MM.1S (cell line): ENCODE results near the gene NDUFAF5.

Source experiments
- DNase-seq: peaks from one replicate; pipeline ENCODE4 v3.0.0-alpha.2; 2015
- H2AFZ ChIP-seq: fragments of 300-600 bp; sonication (generic); 2 replicates; pipeline ENCODE4 v1.6.0; 2016; ENCODE audit warnings: antibody characterized with exemption, low read length
- H3F3A ChIP-seq: fragments of 300-600 bp; sonication (generic); 2 replicates; pipeline ENCODE4 v1.6.1; 2016; ENCODE audit warnings: mild to moderate bottlenecking, antibody characterized with exemption, low read length, moderate library complexity, mixed read lengths; ENCODE audit not compliant: insufficient read depth
- H3K27ac ChIP-seq: fragments of 300-600 bp; sonication (generic); 2 replicates; pipeline ENCODE4 v1.5.1; 2016; ENCODE audit warnings: mild to moderate bottlenecking, low read length
- H3K27me3 ChIP-seq: fragments of 300-600 bp; sonication (generic); replicated peaks from 2 replicates; pipeline ENCODE4 v1.6.0; 2016; ENCODE audit warnings: low read length; ENCODE audit not compliant: insufficient read depth
- H3K36me3 ChIP-seq: fragments of 300-600 bp; sonication (generic); replicated peaks from 2 replicates; pipeline ENCODE4 v1.6.1; 2016; ENCODE audit warnings: mild to moderate bottlenecking, low read length, mixed read lengths; ENCODE audit not compliant: insufficient read depth
- H3K4me1 ChIP-seq: fragments of 300-600 bp; sonication (generic); 2 replicates; pipeline ENCODE4 v1.6.1; 2016; ENCODE audit warnings: low read length, mixed read lengths
- H3K4me2 ChIP-seq: fragments of 300-600 bp; sonication (generic); 2 replicates; pipeline ENCODE4 v1.6.0; 2016; ENCODE audit warnings: low read depth, low read length
- H3K4me3 ChIP-seq: fragments of 300-600 bp; sonication (generic); 2 replicates; pipeline ENCODE4 v1.5.1; 2016; ENCODE audit warnings: low read length, mixed read lengths
- H3K79me2 ChIP-seq: fragments of 300-600 bp; sonication (generic); 2 replicates; pipeline ENCODE4 v1.6.1; 2016; ENCODE audit warnings: mixed run types, low read length, mixed read lengths
- H3K9ac ChIP-seq: fragments of 300-600 bp; sonication (generic); 2 replicates; pipeline ENCODE4 v1.6.1; 2016; ENCODE audit warnings: low read length, mixed read lengths
- H3K9me2 ChIP-seq: fragments of 300-600 bp; sonication (generic); replicated peaks from 2 replicates; pipeline ENCODE4 v1.6.1; 2016; ENCODE audit warnings: mild to moderate bottlenecking, low read length, mixed read lengths; ENCODE audit not compliant: insufficient read depth
- H3K9me3 ChIP-seq: fragments of 300-600 bp; sonication (generic); replicated peaks from 2 replicates; pipeline ENCODE4 v1.6.1; 2016; ENCODE audit warnings: mild to moderate bottlenecking, low read length, mixed read lengths; ENCODE audit not compliant: insufficient read depth
- H4K20me1 ChIP-seq: fragments of 300-600 bp; sonication (generic); 2 replicates; pipeline ENCODE4 v1.6.1; 2016; ENCODE audit warnings: mild to moderate bottlenecking, low read length, moderate library complexity, mixed read lengths; ENCODE audit not compliant: insufficient read depth
- EZH2 ChIP-seq: fragments of 300-600 bp; sonication (generic); optimal IDR thresholded peaks from 2 replicates; pipeline ENCODE3; 2017; ENCODE audit warnings: low read depth, mild to moderate bottlenecking, antibody characterized with exemption, low read length, mixed read lengths
- EZH2phosphoT487 ChIP-seq: fragments of 300-600 bp; sonication (generic); IDR thresholded peaks from 2 replicates; pipeline ENCODE4 v1.6.1; 2018; ENCODE audit warnings: antibody characterized with exemption, low read length
- TF ChIP-seq, protein P1 (sequence below): fragments of 300-600 bp; sonication (generic); IDR thresholded peaks from 2 replicates; pipeline ENCODE4 v1.5.1; 2016; ENCODE audit warnings: antibody characterized with exemption, low read length, mixed read lengths

NDUFAF5 gene

DNA sequence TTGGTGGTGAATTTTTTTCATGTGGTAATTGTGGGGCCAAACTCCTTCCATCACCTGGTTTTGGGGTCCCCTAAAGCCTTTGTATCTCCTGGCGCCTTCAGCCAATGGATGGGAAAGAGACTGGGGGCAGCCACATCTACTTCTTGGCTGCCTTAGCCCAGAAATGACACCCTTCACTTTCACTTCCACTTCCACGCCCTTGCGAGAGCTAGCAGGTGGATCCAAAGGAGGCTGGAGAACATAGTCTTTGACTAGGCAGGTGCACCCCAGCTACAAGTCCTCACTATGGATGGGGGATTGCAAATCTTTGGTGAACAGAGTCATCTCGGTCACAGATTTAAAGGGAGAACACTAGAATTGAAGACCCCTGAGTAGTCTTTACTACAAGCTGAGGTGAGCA is 70.8 kb downstream of the NDUFAF5 start:
- TF ChIP-seq EZH2 (no peak), EZH2phosphoT487 (no peak)
- TF ChIP-seq, protein P1, sequence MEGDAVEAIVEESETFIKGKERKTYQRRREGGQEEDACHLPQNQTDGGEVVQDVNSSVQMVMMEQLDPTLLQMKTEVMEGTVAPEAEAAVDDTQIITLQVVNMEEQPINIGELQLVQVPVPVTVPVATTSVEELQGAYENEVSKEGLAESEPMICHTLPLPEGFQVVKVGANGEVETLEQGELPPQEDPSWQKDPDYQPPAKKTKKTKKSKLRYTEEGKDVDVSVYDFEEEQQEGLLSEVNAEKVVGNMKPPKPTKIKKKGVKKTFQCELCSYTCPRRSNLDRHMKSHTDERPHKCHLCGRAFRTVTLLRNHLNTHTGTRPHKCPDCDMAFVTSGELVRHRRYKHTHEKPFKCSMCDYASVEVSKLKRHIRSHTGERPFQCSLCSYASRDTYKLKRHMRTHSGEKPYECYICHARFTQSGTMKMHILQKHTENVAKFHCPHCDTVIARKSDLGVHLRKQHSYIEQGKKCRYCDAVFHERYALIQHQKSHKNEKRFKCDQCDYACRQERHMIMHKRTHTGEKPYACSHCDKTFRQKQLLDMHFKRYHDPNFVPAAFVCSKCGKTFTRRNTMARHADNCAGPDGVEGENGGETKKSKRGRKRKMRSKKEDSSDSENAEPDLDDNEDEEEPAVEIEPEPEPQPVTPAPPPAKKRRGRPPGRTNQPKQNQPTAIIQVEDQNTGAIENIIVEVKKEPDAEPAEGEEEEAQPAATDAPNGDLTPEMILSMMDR, result no peak

DNA sequence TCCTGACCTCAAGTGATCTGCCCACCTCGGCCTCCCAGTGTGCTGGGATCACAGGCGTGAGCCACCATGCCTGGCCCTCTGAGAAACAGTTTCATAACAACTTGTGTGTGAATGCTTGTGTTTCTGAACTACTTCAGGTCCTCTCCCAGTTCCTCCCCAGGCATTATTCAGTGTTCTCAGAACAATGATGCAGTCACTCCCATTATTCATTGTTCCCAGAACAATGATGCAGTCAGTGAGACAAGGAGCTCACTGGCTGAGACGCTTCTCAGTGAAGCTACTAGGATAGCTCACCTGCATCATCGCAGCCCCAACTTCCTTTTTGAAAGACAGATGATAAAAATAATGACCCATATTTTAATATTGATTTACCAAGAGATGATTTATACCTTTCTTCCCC is 71.5 kb downstream of the NDUFAF5 start:
- no peaks in the 10 kb centered on the region for H3K27me3 ChIP-seq
- H3K27ac ChIP-seq, result no peak overlapping the region
- no peak for DNase-seq
- no peaks in the 10 kb centered on the region for H3K4me1 ChIP-seq
- H4K20me1 ChIP-seq, result no peaks in the 10 kb centered on the region
- no peak overlapping the region for H3K4me3 ChIP-seq
- H3K9me2 ChIP-seq, result no peaks in the 10 kb centered on the region
- no peak overlapping the region for H3K4me2 ChIP-seq
- TF ChIP-seq, protein P1, result no peak
- TF ChIP-seq EZH2phosphoT487, result no peak
- no peaks in the 10 kb centered on the region for H3K36me3 ChIP-seq
- no peaks in the 10 kb centered on the region for H3K79me2 ChIP-seq
- H3K9me3 ChIP-seq, result no peaks in the 10 kb centered on the region
- H3F3A ChIP-seq, result no peaks in the 10 kb centered on the region
- H2AFZ ChIP-seq, result no peak overlapping the region
- no peak overlapping the region for H3K9ac ChIP-seq

More for the DNA sequence above, 70.8 kb downstream of the NDUFAF5 start:
- Histone ChIP-seq H3K27me3 (no peaks in the 10 kb centered on the region), H3K79me2 (no peaks in the 10 kb centered on the region), H3K36me3 (no peaks in the 10 kb centered on the region), H3K9me3 (no peaks in the 10 kb centered on the region), H2AFZ (no peak overlapping the region), H4K20me1 (no peaks in the 10 kb centered on the region), H3K27ac (no peak overlapping the region), H3K4me2 (no peak overlapping the region), H3K4me3 (no peak overlapping the region), H3K4me1 (no peaks in the 10 kb centered on the region), H3F3A (no peaks in the 10 kb centered on the region), H3K9ac (no peak overlapping the region), H3K9me2 (no peaks in the 10 kb centered on the region)
- no peak for DNase-seq

DNA sequence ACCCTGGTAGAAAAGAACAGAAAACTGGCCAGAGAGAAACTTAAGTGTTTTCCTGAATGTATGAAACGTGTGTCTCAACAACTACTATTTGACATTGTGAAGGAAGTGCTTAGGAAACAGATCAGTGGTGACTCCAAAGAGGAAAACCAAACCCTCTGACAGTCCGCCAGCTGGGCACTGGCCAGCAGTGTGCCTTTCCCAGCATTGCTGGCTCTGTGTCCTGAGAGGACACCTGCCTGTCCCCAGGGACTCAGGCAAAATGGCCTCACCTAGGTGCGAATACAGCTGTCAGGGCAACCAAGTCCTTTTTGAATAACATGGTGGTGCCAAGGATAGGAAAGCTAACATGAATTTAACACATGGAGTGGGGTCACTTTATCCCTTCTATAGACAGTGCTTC is 72.5 kb downstream of the NDUFAF5 start:
- Histone ChIP-seq H3K4me3 (no peak overlapping the region), H3K9me3 (no peaks in the 10 kb centered on the region), H3K79me2 (no peaks in the 10 kb centered on the region), H3K4me2 (no peak overlapping the region), H3K9me2 (no peaks in the 10 kb centered on the region), H3K27ac (no peak overlapping the region), H3K36me3 (no peaks in the 10 kb centered on the region), H2AFZ (no peak overlapping the region), H3F3A (no peaks in the 10 kb centered on the region), H3K9ac (no peak overlapping the region), H4K20me1 (no peaks in the 10 kb centered on the region), H3K27me3 (no peaks in the 10 kb centered on the region), H3K4me1 (no peaks in the 10 kb centered on the region)
- TF ChIP-seq EZH2phosphoT487 (no peak), EZH2 (no peak)
- TF ChIP-seq, protein P1, result no peak
- DNase-seq, result no peak

DNA sequence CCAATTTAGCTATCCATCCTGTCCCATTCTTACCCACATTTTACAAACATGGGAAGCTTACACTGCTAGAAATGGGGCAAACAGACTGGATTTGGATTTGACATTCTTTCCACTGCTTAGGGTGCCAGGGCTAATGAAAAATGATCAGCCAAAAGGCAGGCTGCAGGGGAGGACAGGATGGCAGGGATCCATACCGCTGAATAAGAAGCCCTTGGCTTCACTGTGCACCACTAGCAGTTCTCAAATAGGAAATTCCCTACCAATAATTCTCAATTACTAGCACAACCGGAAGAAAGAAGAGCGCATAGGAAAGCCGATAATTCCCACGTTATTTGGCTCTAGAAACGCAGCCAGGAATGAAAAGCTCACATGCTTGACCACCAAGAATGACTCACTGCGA is 73.1 kb downstream of the NDUFAF5 start:
- TF ChIP-seq, protein P1, result no peak
- TF ChIP-seq EZH2phosphoT487, result no peak
- no peak for TF ChIP-seq EZH2
- DNase-seq, result no peak
- H3F3A ChIP-seq, result no peaks in the 10 kb centered on the region

More for the DNA sequence above, 73.1 kb downstream of the NDUFAF5 start:
- H2AFZ ChIP-seq, result no peak overlapping the region
- H3K9ac ChIP-seq, result no peak overlapping the region
- H3K36me3 ChIP-seq, result no peaks in the 10 kb centered on the region
- no peaks in the 10 kb centered on the region for H3K27me3 ChIP-seq
- H3K4me1 ChIP-seq, result no peaks in the 10 kb centered on the region
- H3K79me2 ChIP-seq, result no peaks in the 10 kb centered on the region
- no peak overlapping the region for H3K27ac ChIP-seq
- H3K9me3 ChIP-seq, result no peaks in the 10 kb centered on the region
- H3K4me2 ChIP-seq, result no peak overlapping the region
- no peaks in the 10 kb centered on the region for H3K9me2 ChIP-seq
- H4K20me1 ChIP-seq, result no peaks in the 10 kb centered on the region
- no peak overlapping the region for H3K4me3 ChIP-seq
